Upper lobe of left lung (tissue), 6 donors: ENCODE measurements around the gene TBX6. TPM values are rescaled to one million over a fixed set of nuclear protein-coding genes. Genes with fewer than 3 reads are reported as not detected.
A peak's percentile ranks its signal among the peaks of the same experiment; 100 is the strongest.
"Not testable (repeated sequence)": the region's sequence is repeated elsewhere in the genome, so short reads cannot be mapped to it uniquely, and the experiment has no call there.

Experiments
- ATAC-seq, 2 donors: fragments of 200-7000 bp; cut with Tn5 transposase; one replicate each; pipeline ENCODE4 v1.9.1; 2022; ENCODE audit warnings: mild to moderate bottlenecking in 2 of 2, moderate library complexity in 2 of 2; ENCODE audit not compliant: low FRiP score in 2 of 2
- DNase-seq, 2 donors: peaks; one replicate each; pipeline ENCODE4 v3.0.0-alpha.2; 2019 to 2020
- H3K27ac ChIP-seq, 4 donors: fragments of 200-600 bp; sonication (generic); one replicate each; pipeline ENCODE4 v1.5.1; 2016 to 2019
- H3K27me3 ChIP-seq, 4 donors: fragments of 200-600 bp; sonication (generic); one replicate each; pipeline ENCODE4 v1.5.1; 2017 to 2019
- H3K36me3 ChIP-seq, 4 donors: fragments of 200-600 bp; sonication (generic); one replicate each; pipeline ENCODE4 v1.5.1; 2016 to 2019
- H3K4me1 ChIP-seq, 4 donors: fragments of 200-600 bp; sonication (generic); one replicate each; pipeline ENCODE4 v1.5.1; 2018 to 2019
- H3K4me3 ChIP-seq, 4 donors: fragments of 200-600 bp; sonication (generic); one replicate each; pipeline ENCODE4 v1.5.1; 2017 to 2019; ENCODE audit warnings: mild to moderate bottlenecking in 2 of 4, moderate library complexity in 1 of 4
- H3K9me3 ChIP-seq, 4 donors: fragments of 200-600 bp; sonication (generic); one replicate each; pipeline ENCODE4 v1.5.1; 2018 to 2019
- CTCF ChIP-seq, 6 experiments: fragments of 450-650 bp in 4 of 6; fragments of 200-600 bp in 2 of 6; sonication (generic) in 2 of 6; IDR thresholded peaks; one replicate each; pipeline ENCODE4 v1.5.1; 2016 to 2019; ENCODE audit warnings: antibody characterized with exemption in 6 of 6
- EP300 ChIP-seq, 4 donors: sonication (generic); formaldehyde crosslinking; IDR thresholded peaks; one replicate each; pipeline ENCODE4 v1.5.1; 2017; ENCODE audit warnings: antibody characterized with exemption in 4 of 4, control low read depth in 2 of 4
- POLR2A ChIP-seq, 4 donors: fragments of 450-650 bp; IDR thresholded peaks; one replicate each; pipeline ENCODE4 v1.5.1; 2016 to 2017; ENCODE audit warnings: antibody characterized with exemption in 4 of 4, mild to moderate bottlenecking in 2 of 4
- POLR2AphosphoS5 ChIP-seq, 2 donors: sonication (generic); formaldehyde crosslinking; IDR thresholded peaks; one replicate each; pipeline ENCODE4 v1.5.1; 2017; ENCODE audit warnings: antibody characterized with exemption in 2 of 2
- WGBS, 2 donors: methylation state at CpG; one replicate each; pipeline ENCODE4 v1.1.5; 2017 to 2018; 5-methylcytosine and 5-hydroxymethylcytosine counted together
- total RNA-seq, 6 donors: library from RNA; depleted of rRNA in 4 of 6; stranded (reverse); fragments of >200 nt in 4 of 6; gene quantifications; one replicate each; pipeline versions ENCODE4 v1.1.0 to v1.2.1, GENCODE V29; 2016 to 2021
- donor health status: DM: no; HTN: no; CAD: no; lungs with moderate emphysema.
- donor health status: DM: no; HTN: yes; CAD: no; lungs with severe emphysema.

Gene TBX6
- total RNA-seq, 6 donors from 2014 or later: 0.69 to 9.4 (median 1.4) TPM

- no peak for DNase-seq
- no peak for ATAC-seq
- Histone ChIP-seq H3K9me3 (no peaks in the 10 kb centered on the region), H3K36me3 (no peaks in the 10 kb centered on the region), H3K27me3 (no peaks in the 10 kb centered on the region), H3K4me3 (no peak overlapping the region), H3K27ac (no peak overlapping the region), H3K4me1 (no peaks in the 10 kb centered on the region)
- TF ChIP-seq POLR2A (IDR thresholded peaks at IDR 0.05) (no peak), CTCF (IDR thresholded peaks at IDR 0.05) (peak in 3 of 6 experiments; percentile 24 to 36 (median 30))
- WGBS, 2 donors: 21 to 25% methylated on average over 5 of the region's 5 CpGs
Measured at GRCh38 chr16:30041841-30042240, 49.9 kb downstream of the TBX6 start.

GRCh38 chr16:30040690-30041089 is 51.0 kb downstream of the TBX6 start:
- not testable (repeated sequence) for H3K27me3 ChIP-seq, H3K27ac ChIP-seq, DNase-seq, H3K36me3 ChIP-seq, H3K4me3 ChIP-seq, H3K4me1 ChIP-seq, ATAC-seq, H3K9me3 ChIP-seq
- 77 to 83% methylated on average over 5 of the region's 5 CpGs for WGBS, 2 donors

- Histone ChIP-seq H3K9me3 (no peaks in the 10 kb centered on the region), H3K36me3 (no peaks in the 10 kb centered on the region), H3K27ac (no peak overlapping the region), H3K4me3 (no peak overlapping the region), H3K4me1 (no peaks in the 10 kb centered on the region), H3K27me3 (no peaks in the 10 kb centered on the region)
- no peak for TF ChIP-seq EP300 (IDR thresholded peaks at IDR 0.05)
- no peak for TF ChIP-seq POLR2A (IDR thresholded peaks at IDR 0.05)
- no peak for TF ChIP-seq CTCF (IDR thresholded peaks at IDR 0.05)
- TF ChIP-seq POLR2AphosphoS5 (IDR thresholded peaks at IDR 0.05): no peak
- ATAC-seq: no peak
- WGBS, 2 donors: 45 to 61% methylated on average over 5 of the region's 5 CpGs
- DNase-seq: no peak
Measured at GRCh38 chr16:30040221-30040620, 51.5 kb downstream of the TBX6 start.

Other genes with a start within 250 kb of the TBX6 start
- 100 to 1,000 TPM in 1 of 6 donors, 10 to 100 TPM in 5; 60.3 to 119 (median 94.4) TPM for gene CDIPT, start 228.7 kb downstream of the TBX6 start, total RNA-seq
- gene SEZ6L2, start 192.4 kb downstream of the TBX6 start, total RNA-seq: 10 to 100 TPM in 3 of 6 donors, 1 to 10 TPM in 3; 4.2 to 13.5 (median 8.2) TPM
- 1 to 10 TPM in 4 of 6 donors, under 1 TPM in 1, not detected in 1; 0.78 to 4.2 (median 2.4) TPM for gene ASPHD1, start 191.4 kb downstream of the TBX6 start, total RNA-seq
- 10 to 100 TPM; 15.5 to 71.2 (median 24.4) TPM for gene KCTD13, start 165.7 kb downstream of the TBX6 start, total RNA-seq
- gene TMEM219, start 129.8 kb downstream of the TBX6 start, total RNA-seq: 100 to 1,000 TPM in 5 of 6 donors, 10 to 100 TPM in 1; 95.4 to 187 (median 139) TPM
- 100 to 1,000 TPM in 2 of 6 donors, 10 to 100 TPM in 4; 70.2 to 195 (median 81.5) TPM for gene TAOK2, start 118.1 kb downstream of the TBX6 start, total RNA-seq
- 10 to 100 TPM; 11.5 to 28.2 (median 25.0) TPM for gene HIRIP3, start 96.3 kb downstream of the TBX6 start, total RNA-seq
- gene INO80E, start 95.7 kb downstream of the TBX6 start, total RNA-seq: 10 to 100 TPM; 29.5 to 82.8 (median 55.7) TPM
- gene DOC2A, start 80.9 kb downstream of the TBX6 start, total RNA-seq: 10 to 100 TPM in 1 of 6 donors, 1 to 10 TPM in 5; 1.2 to 11.0 (median 6.5) TPM
- gene C16orf92, start 68.7 kb downstream of the TBX6 start, total RNA-seq: not detected
- gene TLCD3B, start 60.7 kb downstream of the TBX6 start, total RNA-seq: under 1 TPM in 1 of 6 donors, not detected in 5; 0.14 TPM
- gene ALDOA, start 26.2 kb downstream of the TBX6 start, total RNA-seq: 100 to 1,000 TPM; 303 to 964 (median 731) TPM
- gene PPP4C, start 15.9 kb downstream of the TBX6 start, total RNA-seq: 10 to 100 TPM; 44.4 to 99.4 (median 80.0) TPM
- gene YPEL3, start 4.3 kb upstream of the TBX6 start, total RNA-seq: 100 to 1,000 TPM in 4 of 6 donors, 10 to 100 TPM in 2; 81.5 to 228 (median 116) TPM
- 10 to 100 TPM in 2 of 6 donors, 1 to 10 TPM in 4; 1.1 to 17.8 (median 5.4) TPM for gene GDPD3, start 21.6 kb upstream of the TBX6 start, total RNA-seq
- 100 to 1,000 TPM in 2 of 6 donors, 10 to 100 TPM in 4; 48.9 to 120 (median 76.0) TPM for gene MAPK3, start 31.3 kb upstream of the TBX6 start, total RNA-seq
- 100 to 1,000 TPM in 1 of 6 donors, 10 to 100 TPM in 5; 42.2 to 159 (median 80.3) TPM for gene CORO1A, start 91.7 kb upstream of the TBX6 start, total RNA-seq
- 100 to 1,000 TPM in 3 of 6 donors, 10 to 100 TPM in 3; 58.0 to 173 (median 100) TPM for gene BOLA2B, start 101.7 kb upstream of the TBX6 start, total RNA-seq
- gene SLX1A, start 102.0 kb upstream of the TBX6 start, total RNA-seq: 100 to 1,000 TPM in 1 of 6 donors, 10 to 100 TPM in 5; 38.6 to 127 (median 63.6) TPM
- 10 to 100 TPM in 5 of 6 donors, 1 to 10 TPM in 1; 9.6 to 69.1 (median 20.0) TPM for gene SULT1A3, start 107.3 kb upstream of the TBX6 start, total RNA-seq
- 10 to 100 TPM in 2 of 6 donors, 1 to 10 TPM in 4; 2.1 to 18.9 (median 4.9) TPM for gene NPIPB13, start 156.6 kb upstream of the TBX6 start, total RNA-seq